Glomerular endothelial cell (primary cell): ENCODE results near the gene DIS3L2. TPM values are rescaled to one million over a fixed set of nuclear protein-coding genes. Genes with fewer than 3 reads are reported as not detected.

Experiments used
- DNase-seq: peaks from one replicate; pipeline ENCODE4 v3.0.0-alpha.2; 2011; ENCODE audit warnings: low read depth, low spot score; ENCODE audit errors: extremely low read depth
- total RNA-seq: library from RNA; depleted of rRNA; stranded (reverse); fragments of >200 nt; gene quantifications from 2 replicates; pipeline ENCODE4 v1.2.3, GENCODE V29; 2015

Gene DIS3L2
- 22.3 and 33.5 TPM in 2 replicates for total RNA-seq

- DNase-seq, result peak; percentile 22
Measured at GRCh38 chr2:231961349-231962166, at the start of gene DIS3L2. DIS3L2 (plus strand) TSS chr2:231961713; CDS start chr2:232014928, 53,215 bp downstream.

- DNase-seq, result no peak
Measured at GRCh38 chr2:231914077-231914690, 47.3 kb upstream of the DIS3L2 start.

- DNase-seq, result no peak
Measured at GRCh38 chr2:231917280-231918066, 44.0 kb upstream of the DIS3L2 start.

- no peak for DNase-seq
Measured at GRCh38 chr2:231918501-231919330, 42.8 kb upstream of the DIS3L2 start.

- DNase-seq, result no peak
Measured at GRCh38 chr2:231919341-231920035, 42.0 kb upstream of the DIS3L2 start.

GRCh38 chr2:231920366-231920765 is 41.1 kb upstream of the DIS3L2 start:
- DNase-seq, result no peak

GRCh38 chr2:231920795-231921194 is 40.7 kb upstream of the DIS3L2 start:
- DNase-seq, result no peak

GRCh38 chr2:231922311-231923009 is 39.1 kb upstream of the DIS3L2 start:
- no peak for DNase-seq

- no peak for DNase-seq
Measured at GRCh38 chr2:231923010-231923344, 38.5 kb upstream of the DIS3L2 start.

- no peak for DNase-seq
Measured at GRCh38 chr2:231923951-231924888, 37.3 kb upstream of the DIS3L2 start.

GRCh38 chr2:231924889-231925275 is 36.6 kb upstream of the DIS3L2 start:
- no peak for DNase-seq

- DNase-seq, result no peak
Measured at GRCh38 chr2:231925303-231926179, 36.0 kb upstream of the DIS3L2 start.

- DNase-seq, result no peak
Measured at GRCh38 chr2:231926180-231926741, 35.3 kb upstream of the DIS3L2 start, which contains the start of gene NPPC. NPPC (minus strand) TSS chr2:231926396; CDS start chr2:231926249, 147 bp downstream.

GRCh38 chr2:231926761-231927565 is 34.5 kb upstream of the DIS3L2 start:
- DNase-seq, result no peak

- no peak for DNase-seq
Measured at GRCh38 chr2:231927566-231927890, 34.0 kb upstream of the DIS3L2 start.

GRCh38 chr2:231928481-231928880 is 33.0 kb upstream of the DIS3L2 start:
- DNase-seq, result no peak
